GM12878 (cell line): ENCODE data around the gene FDX1. TPM values are rescaled to one million over a fixed set of nuclear protein-coding genes. Genes with fewer than 3 reads are reported as not detected.
"Not testable (repeated sequence)": the region's sequence is repeated elsewhere in the genome, so short reads cannot be mapped to it uniquely, and the experiment has no call there.

Source experiments
- ATAC-seq: fragments of 200-7000 bp; cut with Tn5 transposase; 3 replicates; pipeline ENCODE4 v1.9.1; 2020; ENCODE audit warnings: mild to moderate bottlenecking, moderate library complexity
- BruUV-seq: library from RNA; stranded (reverse); fragments of 400-500 nt; replicated peaks from 2 replicates; lab custom pipeline; 2021; lab: Mats Ljungman, UMichigan
- CTCF ChIA-PET: fragments of 300-600 bp; sonication (Branson Sonifier 250); formaldehyde crosslinking; extraction: SDS; loops from one replicate; lab custom pipeline; 2021; ENCODE audit warnings: inconsistent platforms; lab: Yijun Ruan, JAX
- POLR2A ChIA-PET: fragments of 350-600 bp; formaldehyde crosslinking; extraction: SDS; loops from one replicate; lab custom pipeline; 2021; ENCODE audit warnings: inconsistent platforms; lab: Charles Lee
- RAD21 ChIA-PET: fragments of 300-600 bp; sonication (Branson Sonifier 250); formaldehyde crosslinking; loops from one replicate; lab custom pipeline; 2023; ENCODE audit warnings: antibody characterized with exemption; ENCODE audit not compliant: unreplicated experiment; lab: Charles Lee
- SMC1A ChIA-PET: fragments of 300-600 bp; sonication (Branson Sonifier 250); formaldehyde crosslinking; loops from one replicate; lab custom pipeline; 2023; ENCODE audit not compliant: unreplicated experiment, uncharacterized antibody; lab: Charles Lee
- DNase-seq: peaks from one replicate; pipeline ENCODE4 v3.0.0-alpha.2; 2011; ENCODE audit warnings: low read depth, low spot score
- FAIRE-seq: peaks from 3 replicates; lab custom pipeline; 2011; peaks lifted over from hg19 to GRCh38; lab: Jason Lieb, UNC
- H2AFZ ChIP-seq: 2 replicates; pipeline ENCODE4 v1.6.0; 2011; ENCODE audit warnings: low read depth, low read length, control low read depth; ENCODE audit not compliant: control insufficient read depth
- H3K27ac ChIP-seq: 2 replicates; pipeline ENCODE4 v1.5.1; 2011; ENCODE audit warnings: control low read depth; ENCODE audit not compliant: control insufficient read depth, insufficient read depth
- H3K27me3 ChIP-seq, 2 experiments: replicated peaks in 1 of 2; 2 replicates each; pipeline versions ENCODE4 v1.6.0 to v1.6.1; 2011; ENCODE audit warnings: low read length in 1 of 2; ENCODE audit not compliant: control insufficient read depth in 2 of 2, insufficient read depth in 2 of 2
- H3K36me3 ChIP-seq, 2 experiments: 2 replicates each; pipeline ENCODE4 v1.5.1; 2011; ENCODE audit warnings: low read length in 1 of 2; ENCODE audit not compliant: control insufficient read depth in 2 of 2, insufficient read depth in 2 of 2
- H3K4me1 ChIP-seq: 2 replicates; pipeline ENCODE4 v1.6.1; 2011; ENCODE audit warnings: mild to moderate bottlenecking, low read length, moderate library complexity, mixed read lengths; ENCODE audit not compliant: control insufficient read depth, insufficient read depth
- H3K4me2 ChIP-seq: 2 replicates; pipeline ENCODE4 v1.6.0; 2011; ENCODE audit warnings: control low read depth; ENCODE audit not compliant: control insufficient read depth, insufficient read depth
- H3K4me3 ChIP-seq: fragments of 200-600 bp; sonication (generic); 2 replicates; pipeline ENCODE4 v1.5.1; 2016
- H3K79me2 ChIP-seq: 2 replicates; pipeline ENCODE4 v1.6.0; 2011; ENCODE audit warnings: low read length; ENCODE audit not compliant: control insufficient read depth, insufficient read depth
- H3K9ac ChIP-seq: 2 replicates; pipeline ENCODE4 v1.8.0; 2011; ENCODE audit warnings: low read length, control low read depth, mixed read lengths; ENCODE audit not compliant: control insufficient read depth, insufficient read depth
- H3K9me3 ChIP-seq: replicated peaks from 3 replicates; pipeline ENCODE4 v1.5.1; 2011; ENCODE audit warnings: mild to moderate bottlenecking, low read length; ENCODE audit not compliant: control insufficient read depth, insufficient read depth
- H4K20me1 ChIP-seq: 2 replicates; pipeline ENCODE4 v1.6.0; 2011; ENCODE audit not compliant: control insufficient read depth, insufficient read depth
- FOXK2 ChIP-seq: fragments of 450-650 bp; IDR thresholded peaks from 2 replicates; pipeline ENCODE4 v1.6.1; 2017; ENCODE audit warnings: mild to moderate bottlenecking, moderate library complexity
- FOXM1 ChIP-seq: IDR thresholded peaks from 2 replicates; pipeline ENCODE4 v1.6.1; 2012; ENCODE audit warnings: low read depth, mild to moderate bottlenecking, inconsistent platforms, low read length, moderate library complexity
- HDAC2 ChIP-seq: fragments of 200-600 bp; sonication (generic); IDR thresholded peaks from 2 replicates; pipeline ENCODE4 v1.6.1; 2017
- NFYA ChIP-seq: IDR thresholded peaks from 2 replicates; pipeline ENCODE4 v1.6.1; 2011; ENCODE audit warnings: low read depth, mild to moderate bottlenecking, low read length, improper control_type of control experiment, borderline replicate concordance
- TAF1 ChIP-seq: IDR thresholded peaks from 2 replicates; pipeline ENCODE4 v1.6.1; 2011; ENCODE audit warnings: mild to moderate bottlenecking, low read depth, low read length, borderline replicate concordance
- ZNF24 ChIP-seq: fragments of 450-650 bp; IDR thresholded peaks from 2 replicates; pipeline ENCODE4 v1.6.1; 2017; ENCODE audit warnings: antibody characterized with exemption, mild to moderate bottlenecking
- ZSCAN29 ChIP-seq: fragments of 450-650 bp; IDR thresholded peaks from 2 replicates; pipeline ENCODE4 v1.6.1; 2017; ENCODE audit warnings: mild to moderate bottlenecking, moderate library complexity
- WGBS: methylation state at CpG from one replicate; pipeline ENCODE4 v1.1.6; 2016; ENCODE audit warnings: low lambda C conversion rate; ENCODE audit not compliant: insufficient replicate concordance, insufficient coverage; ENCODE audit errors: missing lambda C conversion rate; 5-methylcytosine and 5-hydroxymethylcytosine counted together
- in situ Hi-C: fragments of 300-500 bp; cut with MboI; formaldehyde crosslinking; loops from 9 replicates; pipeline ENCODE4 v1.14.3; 2018; ENCODE audit warnings: mixed read lengths
- intact Hi-C: fragments of 100-400 bp; cut with micrococcal nuclease; formaldehyde crosslinking; loops from one replicate; pipeline ENCODE4 v1.14.2; 2022; ENCODE audit not compliant: unreplicated experiment
- polyA plus RNA-seq, 11 experiments: library from polyadenylated mRNA; depleted of rRNA in 4 of 11; unstranded in 6 of 11; stranded (reverse) in 5 of 11; fragments of >200 nt; fragmentation: Nextera tagmentation in 4 of 11; fragmentation: Illumina TruSeq in 1 of 11; extraction: Ambion mirVana in 4 of 11; extraction: Trizol in 1 of 11; gene quantifications; 1 replicate in 1 of 11; 2 replicates in 10 of 11; pipeline versions ENCODE4 v1.2.1 to v1.2.3, GENCODE V29; 2011 to 2016; ENCODE audit warnings: inconsistent platforms in 2 of 11, missing spikeins in 2 of 11, low read depth in 1 of 11
- total RNA-seq, 4 experiments: library from RNA; depleted of rRNA in 3 of 4; stranded (reverse); fragments of >200 nt in 3 of 4; fragmentation: Illumina TruSeq in 1 of 4; extraction: Trizol in 1 of 4; gene quantifications; 2 replicates each; pipeline versions ENCODE4 v1.2.1 to v1.2.3, GENCODE V29; 2013 to 2021
- TF ChIP-seq, protein P1 (sequence below): IDR thresholded peaks from 2 replicates; pipeline ENCODE4 v1.6.1; 2012; ENCODE audit warnings: low read length, inconsistent platforms
- TF ChIP-seq, protein P2 (sequence below), 3 experiments: IDR thresholded peaks in 2 of 3; conservative IDR thresholded peaks in 1 of 3; 2 replicates each; pipeline ENCODE4 v1.5.1; 2011; ENCODE audit warnings: low read depth in 3 of 3, low read length in 3 of 3, mild to moderate bottlenecking in 3 of 3, control low read depth in 2 of 3, moderate library complexity in 2 of 3, inconsistent platforms in 1 of 3, mixed read lengths in 1 of 3; ENCODE audit not compliant: control insufficient read depth in 2 of 3, insufficient read depth in 1 of 3; ENCODE audit errors: extremely low read depth in 1 of 3
- TF ChIP-seq, protein P3 (sequence below): fragments of 450-650 bp; formaldehyde crosslinking; IDR thresholded peaks from 2 replicates; pipeline ENCODE4 v1.4.0; 2022; ENCODE audit warnings: mild to moderate bottlenecking, moderate library complexity

The FDX1 gene
- total and polyA plus RNA-seq, 10 of the 15 experiments (the other 5 are each of a cell fraction or from before 2014, with no cell fraction given) = 3.9 to 20.3 (median 8.1) TPM

DNA sequence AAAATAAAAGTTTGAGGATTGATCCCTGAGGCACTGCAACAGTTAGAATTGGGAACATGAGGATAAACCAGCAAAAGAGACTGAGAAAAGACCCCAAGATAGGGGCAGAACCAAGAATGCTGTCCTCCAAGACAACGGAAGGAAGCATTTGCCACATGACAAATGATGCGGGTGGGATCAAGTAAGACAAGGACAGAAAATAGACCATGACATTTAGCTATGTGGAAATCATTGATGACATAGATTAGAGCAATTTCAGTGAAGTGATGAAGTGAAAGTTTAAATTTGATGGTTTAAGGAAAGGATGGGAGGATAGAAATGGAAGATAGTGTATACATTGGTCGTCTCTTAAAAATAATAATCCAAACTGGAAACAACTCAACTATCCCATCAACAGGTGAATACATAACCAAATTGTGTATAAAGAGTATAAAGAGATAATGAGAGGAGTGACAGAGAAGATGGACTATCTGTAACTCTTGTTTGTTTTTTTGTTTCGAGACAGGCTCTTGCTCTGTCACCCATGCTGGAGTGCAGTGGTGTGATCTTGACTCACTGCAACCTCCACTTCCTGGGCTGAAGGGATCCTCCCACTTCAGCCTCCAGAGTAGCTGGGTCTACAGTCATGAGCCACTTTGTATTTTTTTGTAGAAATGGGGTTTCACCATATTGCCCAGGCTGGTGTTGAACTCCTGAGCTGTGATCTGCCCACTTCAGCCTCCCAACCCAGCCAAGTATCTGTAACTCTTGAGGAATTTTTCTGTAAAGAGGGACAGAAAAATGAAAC, 48.7 kb upstream of the FDX1 start:
- Histone ChIP-seq H3K79me2 (no peaks in the 10 kb centered on the region), H3K27ac (no peak overlapping the region), H3K9me3 (no peaks in the 10 kb centered on the region), H3K4me1 (peaks cover 3% of the 10 kb centered on the region; the same call in 1 of the 2 replicates), H3K27me3 (no peaks in the 10 kb centered on the region), H2AFZ (no peak overlapping the region), H3K36me3 (no peaks in the 10 kb centered on the region), H3K4me2 (no peak overlapping the region), H3K4me3 (no peak overlapping the region), H4K20me1 (no peaks in the 10 kb centered on the region), H3K9ac (no peak overlapping the region)
- in situ Hi-C loops = no loop called here
- no peak for FAIRE-seq
- RAD21 ChIA-PET = interaction anchor here (0.6 to 2.0 kb wide), 4 partner anchors 48 to 180 kb away, joined by 3 to 5 read pairs (median 4); no protein-coding TSS in a partner anchor
- 61% methylated on average over 4 of the region's 4 CpGs for WGBS
- POLR2A ChIA-PET = no interaction called here
- DNase-seq = no peak
- ATAC-seq = no peak
- BruUV-seq = no TSS peak
- SMC1A ChIA-PET = interaction anchor here (0.6 to 1.3 kb wide), 2 partner anchors 179 to 449 kb away, joined by 3 to 4 read pairs; no protein-coding TSS in a partner anchor
- intact Hi-C loops = no loop called here
- CTCF ChIA-PET = interaction anchor here (0.7 to 1.1 kb wide), 2 partner anchors 52 to 180 kb away, joined by 3 to 5 read pairs; no protein-coding TSS in a partner anchor
- TF ChIP-seq FOXM1 (no peak), TAF1 (no peak), ZSCAN29 (no peak), ZNF24 (no peak), FOXK2 (no peak), NFYA (no peak), HDAC2 (no peak)
- TF ChIP-seq, protein P1, sequence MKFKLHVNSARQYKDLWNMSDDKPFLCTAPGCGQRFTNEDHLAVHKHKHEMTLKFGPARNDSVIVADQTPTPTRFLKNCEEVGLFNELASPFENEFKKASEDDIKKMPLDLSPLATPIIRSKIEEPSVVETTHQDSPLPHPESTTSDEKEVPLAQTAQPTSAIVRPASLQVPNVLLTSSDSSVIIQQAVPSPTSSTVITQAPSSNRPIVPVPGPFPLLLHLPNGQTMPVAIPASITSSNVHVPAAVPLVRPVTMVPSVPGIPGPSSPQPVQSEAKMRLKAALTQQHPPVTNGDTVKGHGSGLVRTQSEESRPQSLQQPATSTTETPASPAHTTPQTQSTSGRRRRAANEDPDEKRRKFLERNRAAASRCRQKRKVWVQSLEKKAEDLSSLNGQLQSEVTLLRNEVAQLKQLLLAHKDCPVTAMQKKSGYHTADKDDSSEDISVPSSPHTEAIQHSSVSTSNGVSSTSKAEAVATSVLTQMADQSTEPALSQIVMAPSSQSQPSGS = no peak
- TF ChIP-seq, protein P2, sequence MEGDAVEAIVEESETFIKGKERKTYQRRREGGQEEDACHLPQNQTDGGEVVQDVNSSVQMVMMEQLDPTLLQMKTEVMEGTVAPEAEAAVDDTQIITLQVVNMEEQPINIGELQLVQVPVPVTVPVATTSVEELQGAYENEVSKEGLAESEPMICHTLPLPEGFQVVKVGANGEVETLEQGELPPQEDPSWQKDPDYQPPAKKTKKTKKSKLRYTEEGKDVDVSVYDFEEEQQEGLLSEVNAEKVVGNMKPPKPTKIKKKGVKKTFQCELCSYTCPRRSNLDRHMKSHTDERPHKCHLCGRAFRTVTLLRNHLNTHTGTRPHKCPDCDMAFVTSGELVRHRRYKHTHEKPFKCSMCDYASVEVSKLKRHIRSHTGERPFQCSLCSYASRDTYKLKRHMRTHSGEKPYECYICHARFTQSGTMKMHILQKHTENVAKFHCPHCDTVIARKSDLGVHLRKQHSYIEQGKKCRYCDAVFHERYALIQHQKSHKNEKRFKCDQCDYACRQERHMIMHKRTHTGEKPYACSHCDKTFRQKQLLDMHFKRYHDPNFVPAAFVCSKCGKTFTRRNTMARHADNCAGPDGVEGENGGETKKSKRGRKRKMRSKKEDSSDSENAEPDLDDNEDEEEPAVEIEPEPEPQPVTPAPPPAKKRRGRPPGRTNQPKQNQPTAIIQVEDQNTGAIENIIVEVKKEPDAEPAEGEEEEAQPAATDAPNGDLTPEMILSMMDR (IDR thresholded peaks at IDR 0.05 in 2 of 3, conservative IDR thresholded peaks at IDR 0.05 in 1 of 3; ENCODE audit: control insufficient read depth in 2 of 3, extremely low read depth in 1 of 3, insufficient read depth in 1 of 3, low read depth in 3 of 3, low read length in 3 of 3) = no peak
- TF ChIP-seq, protein P3, sequence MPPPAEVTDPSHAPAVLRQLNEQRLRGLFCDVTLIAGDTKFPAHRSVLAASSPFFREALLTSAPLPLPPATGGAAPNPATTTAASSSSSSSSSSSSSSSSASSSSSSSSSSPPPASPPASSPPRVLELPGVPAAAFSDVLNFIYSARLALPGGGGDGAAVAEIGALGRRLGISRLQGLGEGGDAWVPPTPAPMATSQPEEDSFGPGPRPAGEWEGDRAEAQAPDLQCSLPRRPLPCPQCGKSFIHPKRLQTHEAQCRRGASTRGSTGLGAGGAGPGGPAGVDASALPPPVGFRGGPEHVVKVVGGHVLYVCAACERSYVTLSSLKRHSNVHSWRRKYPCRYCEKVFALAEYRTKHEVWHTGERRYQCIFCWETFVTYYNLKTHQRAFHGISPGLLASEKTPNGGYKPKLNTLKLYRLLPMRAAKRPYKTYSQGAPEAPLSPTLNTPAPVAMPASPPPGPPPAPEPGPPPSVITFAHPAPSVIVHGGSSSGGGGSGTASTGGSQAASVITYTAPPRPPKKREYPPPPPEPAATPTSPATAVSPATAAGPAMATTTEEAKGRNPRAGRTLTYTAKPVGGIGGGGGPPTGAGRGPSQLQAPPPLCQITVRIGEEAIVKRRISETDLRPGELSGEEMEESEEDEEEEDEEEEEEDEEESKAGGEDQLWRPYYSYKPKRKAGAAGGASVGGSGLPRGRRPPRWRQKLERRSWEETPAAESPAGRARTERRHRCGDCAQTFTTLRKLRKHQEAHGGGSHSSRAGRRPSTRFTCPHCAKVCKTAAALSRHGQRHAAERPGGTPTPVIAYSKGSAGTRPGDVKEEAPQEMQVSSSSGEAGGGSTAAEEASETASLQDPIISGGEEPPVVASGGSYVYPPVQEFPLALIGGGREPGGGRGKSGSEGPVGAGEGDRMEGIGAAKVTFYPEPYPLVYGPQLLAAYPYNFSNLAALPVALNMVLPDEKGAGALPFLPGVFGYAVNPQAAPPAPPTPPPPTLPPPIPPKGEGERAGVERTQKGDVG (CRISPR knock-in tag) = no peak

DNA sequence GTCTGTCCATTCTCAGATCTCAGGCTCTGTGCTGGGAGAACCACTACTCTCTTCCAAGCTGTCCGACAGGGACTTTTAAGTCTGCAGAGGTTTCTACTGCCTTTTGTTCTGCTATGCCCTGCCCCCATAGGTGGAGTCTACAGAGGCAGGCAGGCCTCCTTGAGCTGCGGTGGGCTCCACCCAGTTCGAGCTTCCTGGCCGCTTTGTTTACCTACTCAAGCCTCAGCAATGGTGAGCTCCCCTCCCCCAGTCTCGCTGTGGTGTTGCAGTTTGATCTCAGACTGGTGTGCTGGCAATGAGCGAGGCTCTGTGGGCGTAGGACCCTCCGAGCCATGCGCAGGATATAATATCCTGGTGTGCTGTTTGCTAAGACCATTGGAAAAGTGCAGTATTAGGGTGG, 41.5 kb upstream of the FDX1 start:
- H3K36me3 ChIP-seq, POLR2A ChIA-PET, H3K4me3 ChIP-seq, H3K27ac ChIP-seq, in situ Hi-C loops, H3K4me1 ChIP-seq, H3K79me2 ChIP-seq, FAIRE-seq, DNase-seq, RAD21 ChIA-PET, H3K9ac ChIP-seq, H4K20me1 ChIP-seq, H2AFZ ChIP-seq, ATAC-seq, BruUV-seq, H3K4me2 ChIP-seq, H3K9me3 ChIP-seq, SMC1A ChIA-PET, H3K27me3 ChIP-seq, intact Hi-C loops: not testable (repeated sequence)
- CTCF ChIA-PET = interaction anchor here (0.7 kb wide), 1 partner anchor 11 kb away, joined by 3 read pairs; no protein-coding TSS in a partner anchor
- 42% methylated on average over 9 of the region's 9 CpGs for WGBS
